MM.1S (cell line): ENCODE results near the gene ATP2B2.

Source experiments
- EZH2 ChIP-seq: fragments of 300-600 bp; sonication (generic); optimal IDR thresholded peaks from 2 replicates; pipeline ENCODE3; 2017; ENCODE audit warnings: low read depth, mild to moderate bottlenecking, antibody characterized with exemption, low read length, mixed read lengths
- TF ChIP-seq, protein P1 (sequence below): fragments of 300-600 bp; sonication (generic); IDR thresholded peaks from 2 replicates; pipeline ENCODE4 v1.5.1; 2016; ENCODE audit warnings: antibody characterized with exemption, low read length, mixed read lengths

DNA sequence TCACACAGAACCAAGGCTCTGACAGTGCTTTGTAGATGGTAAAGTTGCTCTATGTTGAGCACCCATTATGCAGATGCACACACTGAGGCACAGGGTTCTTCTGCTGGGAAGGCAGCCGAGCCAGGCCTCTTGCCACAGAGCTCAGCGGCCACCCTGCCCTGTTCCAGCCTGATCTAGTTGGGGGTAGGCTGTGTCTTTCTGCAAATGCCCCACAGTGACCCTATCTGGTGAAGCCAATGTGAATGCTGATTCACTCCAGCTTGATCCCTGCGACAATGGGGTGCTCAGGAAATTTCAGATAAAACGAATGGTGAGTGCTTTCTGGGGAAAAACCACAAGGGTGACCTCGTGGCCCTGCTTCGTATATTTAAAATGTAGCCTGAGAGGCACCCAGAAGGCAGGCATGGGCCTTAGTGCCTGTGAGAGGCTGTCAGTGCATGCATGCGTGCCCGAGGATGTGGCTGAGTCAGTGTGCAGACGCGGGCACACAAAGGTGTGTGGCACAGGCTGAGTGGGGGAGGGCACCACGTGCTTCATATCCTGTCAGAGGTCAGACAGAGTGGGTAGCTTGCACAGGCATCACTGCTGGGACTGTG, 85.7 kb downstream of the ATP2B2 start:
- TF ChIP-seq, protein P1, sequence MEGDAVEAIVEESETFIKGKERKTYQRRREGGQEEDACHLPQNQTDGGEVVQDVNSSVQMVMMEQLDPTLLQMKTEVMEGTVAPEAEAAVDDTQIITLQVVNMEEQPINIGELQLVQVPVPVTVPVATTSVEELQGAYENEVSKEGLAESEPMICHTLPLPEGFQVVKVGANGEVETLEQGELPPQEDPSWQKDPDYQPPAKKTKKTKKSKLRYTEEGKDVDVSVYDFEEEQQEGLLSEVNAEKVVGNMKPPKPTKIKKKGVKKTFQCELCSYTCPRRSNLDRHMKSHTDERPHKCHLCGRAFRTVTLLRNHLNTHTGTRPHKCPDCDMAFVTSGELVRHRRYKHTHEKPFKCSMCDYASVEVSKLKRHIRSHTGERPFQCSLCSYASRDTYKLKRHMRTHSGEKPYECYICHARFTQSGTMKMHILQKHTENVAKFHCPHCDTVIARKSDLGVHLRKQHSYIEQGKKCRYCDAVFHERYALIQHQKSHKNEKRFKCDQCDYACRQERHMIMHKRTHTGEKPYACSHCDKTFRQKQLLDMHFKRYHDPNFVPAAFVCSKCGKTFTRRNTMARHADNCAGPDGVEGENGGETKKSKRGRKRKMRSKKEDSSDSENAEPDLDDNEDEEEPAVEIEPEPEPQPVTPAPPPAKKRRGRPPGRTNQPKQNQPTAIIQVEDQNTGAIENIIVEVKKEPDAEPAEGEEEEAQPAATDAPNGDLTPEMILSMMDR, result no peak
- TF ChIP-seq EZH2, result no peak
